AG04450 (cell line): ENCODE results near the gene LILRA5. TPM values are rescaled to one million over a fixed set of nuclear protein-coding genes. Genes with fewer than 3 reads are reported as not detected.

ENCODE experiments used
- CTCF ChIA-PET: fragments of 300-600, 350-600 bp; formaldehyde crosslinking; extraction: SDS; loops from one replicate; lab custom pipeline; 2022; ENCODE audit warnings: antibody characterized with exemption, inconsistent platforms; lab: Charles Lee
- POLR2A ChIA-PET: fragments of 350-600 bp; formaldehyde crosslinking; extraction: SDS; loops from one replicate; lab custom pipeline; 2021; ENCODE audit warnings: antibody characterized with exemption, inconsistent platforms; lab: Yijun Ruan, JAX
- DNase-seq: peaks from one replicate; pipeline ENCODE4 v3.0.0-alpha.2; 2011; ENCODE audit warnings: low read depth, low spot score
- H3K27ac ChIP-seq: one replicate; pipeline ENCODE4 v1.5.1; 2012; ENCODE audit warnings: low read depth, low read length, control low read depth
- H3K27me3 ChIP-seq: one replicate; pipeline ENCODE4 v1.6.0; 2012; ENCODE audit warnings: low read length; ENCODE audit not compliant: control insufficient read depth, insufficient read depth
- H3K4me3 ChIP-seq: 2 replicates; pipeline ENCODE4 v1.5.1; 2011; ENCODE audit warnings: mild to moderate bottlenecking, low read depth, low read length, control low read depth
- H3K9me3 ChIP-seq: 2 replicates; pipeline ENCODE4 v1.5.1; 2012; ENCODE audit warnings: low read length; ENCODE audit not compliant: control insufficient read depth, insufficient read depth
- polyA plus RNA-seq: library from polyadenylated mRNA; depleted of rRNA; stranded (reverse); fragments of >200 nt; gene quantifications from 2 replicates; pipeline ENCODE4 v1.2.3, GENCODE V29; 2011
- TF ChIP-seq, protein P1 (sequence below): IDR thresholded peaks from 2 replicates; pipeline ENCODE4 v1.5.1; 2011; ENCODE audit warnings: low read depth, low read length, control low read depth, inconsistent platforms

Gene LILRA5
- polyA plus RNA-seq, 1 experiment = not detected

- DNase-seq = no peak
- CTCF ChIA-PET = no interaction called here
- POLR2A ChIA-PET = no interaction called here
- H3K9me3 ChIP-seq = no peaks in the 10 kb centered on the region; the same call in 1 of the 2 replicates
- no peak overlapping the region for H3K4me3 ChIP-seq
- TF ChIP-seq, protein P1, sequence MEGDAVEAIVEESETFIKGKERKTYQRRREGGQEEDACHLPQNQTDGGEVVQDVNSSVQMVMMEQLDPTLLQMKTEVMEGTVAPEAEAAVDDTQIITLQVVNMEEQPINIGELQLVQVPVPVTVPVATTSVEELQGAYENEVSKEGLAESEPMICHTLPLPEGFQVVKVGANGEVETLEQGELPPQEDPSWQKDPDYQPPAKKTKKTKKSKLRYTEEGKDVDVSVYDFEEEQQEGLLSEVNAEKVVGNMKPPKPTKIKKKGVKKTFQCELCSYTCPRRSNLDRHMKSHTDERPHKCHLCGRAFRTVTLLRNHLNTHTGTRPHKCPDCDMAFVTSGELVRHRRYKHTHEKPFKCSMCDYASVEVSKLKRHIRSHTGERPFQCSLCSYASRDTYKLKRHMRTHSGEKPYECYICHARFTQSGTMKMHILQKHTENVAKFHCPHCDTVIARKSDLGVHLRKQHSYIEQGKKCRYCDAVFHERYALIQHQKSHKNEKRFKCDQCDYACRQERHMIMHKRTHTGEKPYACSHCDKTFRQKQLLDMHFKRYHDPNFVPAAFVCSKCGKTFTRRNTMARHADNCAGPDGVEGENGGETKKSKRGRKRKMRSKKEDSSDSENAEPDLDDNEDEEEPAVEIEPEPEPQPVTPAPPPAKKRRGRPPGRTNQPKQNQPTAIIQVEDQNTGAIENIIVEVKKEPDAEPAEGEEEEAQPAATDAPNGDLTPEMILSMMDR = no peak
- H3K27ac ChIP-seq = no peak overlapping the region
- no peaks in the 10 kb centered on the region for H3K27me3 ChIP-seq
These were observed 24.9 kb upstream of the LILRA5 start for GRCh38 chr19:54337858-54338230.

- Histone ChIP-seq H3K9me3 (no peaks in the 10 kb centered on the region; the same call in 1 of the 2 replicates), H3K27me3 (no peaks in the 10 kb centered on the region), H3K4me3 (no peak overlapping the region), H3K27ac (no peak overlapping the region)
- DNase-seq = no peak
- ChIA-PET POLR2A (interaction anchor here (0.6 kb wide), 1 partner anchor 663 kb away, joined by 5 read pairs; no protein-coding TSS in a partner anchor), CTCF (no interaction called here)
- TF ChIP-seq, protein P1 = no peak
These were observed 24.2 kb upstream of the LILRA5 start for GRCh38 chr19:54336893-54337857.

GRCh38 chr19:54335979-54336892, 23.3 kb upstream of the LILRA5 start:
- Histone ChIP-seq H3K27ac (no peak overlapping the region), H3K27me3 (no peaks in the 10 kb centered on the region), H3K9me3 (no peaks in the 10 kb centered on the region; the same call in 1 of the 2 replicates), H3K4me3 (no peak overlapping the region)
- ChIA-PET POLR2A (interaction anchor here (0.6 kb wide), 1 partner anchor 662 kb away, joined by 5 read pairs; no protein-coding TSS in a partner anchor), CTCF (no interaction called here)
- TF ChIP-seq, protein P1 = no peak
- DNase-seq = no peak

DNA sequence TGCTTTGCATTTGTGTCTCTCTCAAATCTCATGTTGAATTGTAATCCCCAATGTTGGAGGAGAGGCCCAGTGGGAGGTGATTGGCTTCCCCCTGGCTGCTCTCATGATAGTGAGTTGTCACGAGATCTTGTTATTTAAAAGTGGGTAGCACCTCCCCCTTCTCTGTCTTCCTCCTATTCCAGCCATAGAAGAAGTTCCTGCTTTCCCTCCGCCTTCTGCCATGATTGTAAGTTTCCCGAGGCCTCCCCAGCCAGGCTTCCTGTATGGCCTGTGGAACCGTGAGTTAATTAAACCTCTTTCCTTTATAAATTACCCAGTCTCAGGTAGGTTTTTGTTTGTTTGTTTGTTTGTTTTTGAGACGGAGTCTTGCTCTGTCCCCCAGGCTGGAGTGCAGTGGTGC, 22.2 kb upstream of the LILRA5 start:
- CTCF ChIA-PET = no interaction called here
- DNase-seq = no peak

More for the DNA sequence above, 22.2 kb upstream of the LILRA5 start:
- Histone ChIP-seq H3K27me3 (no peaks in the 10 kb centered on the region), H3K4me3 (no peak overlapping the region), H3K27ac (no peak overlapping the region), H3K9me3 (no peaks in the 10 kb centered on the region; the same call in 1 of the 2 replicates)
- TF ChIP-seq, protein P1 = no peak
- POLR2A ChIA-PET = no interaction called here
